Kidney epithelial cell (primary cell): Measurements from ENCODE around the gene SNAI3. TPM values are rescaled to one million over a fixed set of nuclear protein-coding genes. Genes with fewer than 3 reads are reported as not detected.

Experiments
- DNase-seq: peaks from one replicate; pipeline ENCODE4 v3.0.0-alpha.2; 2010; ENCODE audit warnings: low read depth
- H3K27me3 ChIP-seq: 2 replicates; pipeline ENCODE4 v1.6.0; 2011; ENCODE audit warnings: low read length; ENCODE audit not compliant: control insufficient read depth, insufficient read depth
- H3K36me3 ChIP-seq: 2 replicates; pipeline ENCODE4 v1.5.1; 2011; ENCODE audit warnings: low read length; ENCODE audit not compliant: control insufficient read depth, insufficient read depth
- H3K4me3 ChIP-seq: 2 replicates; pipeline ENCODE4 v1.5.1; 2011; ENCODE audit warnings: low read depth, mild to moderate bottlenecking, control low read depth, low read length
- total RNA-seq: library from RNA; depleted of rRNA; stranded (reverse); fragments of >200 nt; gene quantifications from 2 replicates; pipeline ENCODE4 v1.2.3, GENCODE V29; 2015
- TF ChIP-seq, protein P1 (sequence below): IDR thresholded peaks from 2 replicates; pipeline ENCODE4 v1.5.1; 2011; ENCODE audit warnings: mild to moderate bottlenecking, moderate library complexity, low read length, control low read depth, inconsistent platforms; ENCODE audit not compliant: insufficient read depth, poor library complexity, severe bottlenecking

Gene SNAI3
- total RNA-seq, 1 donor from 2014 or later: 1.1 TPM

DNA sequence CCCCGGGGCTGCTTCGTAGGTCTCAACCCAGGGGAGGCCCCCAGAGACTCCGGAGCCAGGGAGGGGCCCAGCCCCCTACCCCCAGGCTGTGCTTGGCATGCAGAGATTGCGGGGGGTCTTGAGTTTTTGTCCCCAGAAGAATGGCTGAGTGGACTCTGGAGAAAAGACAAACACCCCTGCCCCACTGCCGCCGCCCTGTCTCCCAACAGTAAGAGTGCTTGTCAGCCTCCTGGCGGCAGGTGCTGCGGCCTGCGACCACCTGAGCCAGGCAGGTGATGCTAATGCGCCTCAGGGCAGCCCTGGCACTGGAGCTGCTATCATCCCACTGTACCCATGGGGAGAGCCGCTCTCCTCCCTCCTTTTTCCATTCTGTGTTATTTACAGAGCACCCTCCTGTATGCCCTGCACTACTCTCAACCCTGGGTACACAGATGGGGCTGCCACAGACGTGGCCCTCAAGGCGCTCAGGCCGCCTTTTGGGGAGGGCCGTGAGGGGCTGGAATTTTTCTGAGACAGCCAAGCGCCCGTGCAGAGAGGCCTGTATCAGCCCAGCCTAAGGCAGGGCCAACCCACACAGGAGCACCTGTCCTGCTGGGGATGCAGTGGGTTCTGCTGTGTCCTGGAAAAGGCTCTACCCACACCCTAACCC is 50.5 kb downstream of the SNAI3 start:
- TF ChIP-seq, protein P1, sequence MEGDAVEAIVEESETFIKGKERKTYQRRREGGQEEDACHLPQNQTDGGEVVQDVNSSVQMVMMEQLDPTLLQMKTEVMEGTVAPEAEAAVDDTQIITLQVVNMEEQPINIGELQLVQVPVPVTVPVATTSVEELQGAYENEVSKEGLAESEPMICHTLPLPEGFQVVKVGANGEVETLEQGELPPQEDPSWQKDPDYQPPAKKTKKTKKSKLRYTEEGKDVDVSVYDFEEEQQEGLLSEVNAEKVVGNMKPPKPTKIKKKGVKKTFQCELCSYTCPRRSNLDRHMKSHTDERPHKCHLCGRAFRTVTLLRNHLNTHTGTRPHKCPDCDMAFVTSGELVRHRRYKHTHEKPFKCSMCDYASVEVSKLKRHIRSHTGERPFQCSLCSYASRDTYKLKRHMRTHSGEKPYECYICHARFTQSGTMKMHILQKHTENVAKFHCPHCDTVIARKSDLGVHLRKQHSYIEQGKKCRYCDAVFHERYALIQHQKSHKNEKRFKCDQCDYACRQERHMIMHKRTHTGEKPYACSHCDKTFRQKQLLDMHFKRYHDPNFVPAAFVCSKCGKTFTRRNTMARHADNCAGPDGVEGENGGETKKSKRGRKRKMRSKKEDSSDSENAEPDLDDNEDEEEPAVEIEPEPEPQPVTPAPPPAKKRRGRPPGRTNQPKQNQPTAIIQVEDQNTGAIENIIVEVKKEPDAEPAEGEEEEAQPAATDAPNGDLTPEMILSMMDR: no peak
- no peak for DNase-seq
- Histone ChIP-seq H3K27me3 (peaks cover 30% of the 10 kb centered on the region), H3K4me3 (no peak overlapping the region), H3K36me3 (peaks cover 1% of the 10 kb centered on the region)

DNA sequence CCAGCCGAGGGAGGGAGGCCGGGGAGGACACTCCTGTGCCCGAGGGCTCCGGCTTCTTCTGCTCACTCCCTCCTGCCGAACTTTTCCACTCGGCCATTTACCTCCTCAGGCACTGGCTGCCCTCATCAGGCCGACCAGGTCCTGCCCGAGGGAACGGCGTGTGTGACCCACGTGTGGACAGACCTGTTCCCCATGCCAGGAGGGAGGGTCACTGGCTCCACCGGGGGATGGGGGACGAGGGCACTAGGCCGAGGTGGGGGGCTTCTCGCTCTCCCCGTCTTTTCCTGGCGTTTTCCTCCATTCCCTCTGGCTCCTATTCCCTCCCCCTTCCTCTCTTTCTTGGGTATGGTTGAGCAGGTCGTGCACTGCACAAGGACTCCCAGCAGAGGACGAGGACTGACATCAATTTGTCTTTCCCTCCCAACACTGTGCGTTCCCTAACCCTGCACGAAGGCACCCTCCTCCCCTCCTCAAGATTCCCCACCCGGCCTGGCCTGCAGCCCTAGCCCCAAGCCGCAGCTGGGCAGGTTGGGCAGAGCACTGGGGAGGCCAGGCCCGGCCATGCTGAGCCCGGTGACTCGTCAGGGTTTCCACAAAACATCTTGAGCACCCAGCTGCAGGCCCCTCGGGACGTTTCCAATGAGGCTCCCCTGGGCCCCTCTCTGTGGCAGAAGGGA is 51.2 kb downstream of the SNAI3 start:
- Histone ChIP-seq H3K27me3 (peaks cover 24% of the 10 kb centered on the region), H3K4me3 (peak overlapping the region; percentile 38), H3K36me3 (peaks cover 1% of the 10 kb centered on the region)
- TF ChIP-seq, protein P1: no peak
- DNase-seq: no peak

DNA sequence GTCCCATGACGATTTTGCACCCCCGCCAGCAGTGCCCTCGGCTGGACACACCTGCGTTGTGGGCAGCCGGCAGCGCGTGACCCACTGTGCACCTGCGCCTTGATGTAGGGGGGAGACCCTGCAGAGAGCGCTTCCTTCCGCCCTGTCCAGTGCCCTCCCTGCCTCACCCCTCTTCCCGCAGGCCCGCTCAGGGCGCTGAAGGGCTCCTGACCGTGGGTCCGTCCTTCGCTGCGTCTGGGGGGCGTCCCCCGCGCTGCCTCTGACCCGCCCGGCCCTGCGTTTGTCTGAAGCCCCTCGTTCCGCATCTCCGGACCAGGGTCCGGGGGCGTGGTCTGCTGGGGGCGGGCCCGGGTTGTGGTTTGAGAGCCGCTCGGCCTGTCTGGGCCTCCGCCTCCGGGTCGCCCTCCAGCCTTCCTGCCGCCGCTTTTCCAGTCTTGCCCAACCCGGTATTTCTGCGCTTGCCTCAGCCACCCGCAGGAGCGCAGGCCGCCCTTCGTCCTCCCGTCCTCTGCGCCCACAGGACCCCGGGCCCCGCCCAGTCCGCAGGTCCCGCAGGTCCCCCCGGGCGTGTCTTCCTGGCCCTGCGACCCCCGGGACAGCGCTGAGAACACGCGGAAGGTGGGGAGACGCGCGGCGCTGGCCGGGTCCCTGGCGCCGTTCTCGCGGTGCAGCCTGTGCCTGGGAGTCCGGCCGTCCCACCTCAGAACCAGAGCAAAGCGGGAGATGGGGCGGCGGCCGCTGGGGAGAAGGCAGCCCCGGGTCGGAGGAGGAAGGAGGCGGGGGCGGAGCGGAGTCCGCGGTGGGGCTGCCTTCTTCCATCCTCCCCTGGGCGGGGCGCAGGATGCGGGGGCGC is 51.9 kb downstream of the SNAI3 start:
- DNase-seq: no peak
- Histone ChIP-seq H3K4me3 (peak overlapping the region; percentile 38), H3K27me3 (peaks cover 16% of the 10 kb centered on the region), H3K36me3 (peaks cover 1% of the 10 kb centered on the region)
- TF ChIP-seq, protein P1: no peak

DNA sequence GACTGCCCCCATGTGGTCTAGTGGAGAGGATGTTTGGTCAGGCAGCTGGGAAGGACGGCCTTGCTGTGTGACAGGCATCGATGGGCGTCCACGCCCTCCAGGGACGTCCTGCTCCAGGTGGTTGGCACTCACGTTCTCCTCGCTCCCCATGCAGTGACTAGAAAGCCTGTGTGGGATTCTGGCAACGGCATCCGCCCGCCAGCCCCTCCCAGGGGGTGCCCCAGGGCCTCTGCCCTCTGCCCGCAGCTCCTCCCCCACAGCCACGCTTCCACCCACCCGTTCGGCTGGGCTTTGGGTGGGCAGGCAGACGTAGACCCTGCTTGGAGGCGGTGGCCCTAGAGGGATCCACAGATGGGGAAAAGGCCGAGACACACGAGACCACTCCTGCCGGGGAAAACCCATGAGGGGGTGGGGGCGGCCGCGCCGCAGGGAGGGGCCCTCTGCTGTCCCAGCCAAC is 52.6 kb downstream of the SNAI3 start:
- Histone ChIP-seq H3K36me3 (peaks cover 1% of the 10 kb centered on the region), H3K27me3 (peaks cover 10% of the 10 kb centered on the region), H3K4me3 (peak overlapping the region; percentile 38)
- DNase-seq: peak; percentile 51
- TF ChIP-seq, protein P1: peak; percentile 70

DNA sequence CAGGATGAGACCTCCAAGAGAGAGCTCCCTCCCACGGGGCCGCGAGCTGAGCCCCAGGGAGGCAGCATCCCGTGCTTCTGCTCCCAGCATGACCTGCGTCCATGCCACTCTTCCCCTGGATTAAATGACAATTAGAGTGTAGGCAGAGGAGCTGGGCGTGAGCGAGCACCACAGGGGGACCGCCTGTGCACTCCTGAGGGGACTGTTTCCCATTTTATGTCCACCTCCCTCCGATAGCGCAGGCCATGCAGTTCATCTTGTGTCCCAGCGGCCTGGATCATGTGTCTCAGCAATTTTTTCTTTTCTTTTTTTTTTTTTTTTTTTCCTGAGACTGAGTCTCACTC is 53.7 kb downstream of the SNAI3 start:
- no peaks in the 10 kb centered on the region for H3K27me3 ChIP-seq
- no peak overlapping the region for H3K4me3 ChIP-seq
- TF ChIP-seq, protein P1: no peak
- DNase-seq: no peak
- peaks cover 1% of the 10 kb centered on the region for H3K36me3 ChIP-seq
